OCI-LY3 (cell line): ENCODE results near the gene KREMEN1.

Experiments used
- H2AFZ ChIP-seq: fragments of 200-600, 300-600 bp; shearing (Covaris generic); 2 replicates; pipeline ENCODE4 v1.6.0; 2014; ENCODE audit warnings: antibody characterized with exemption, low read depth, low read length
- H3K27ac ChIP-seq: fragments of 200-600, 300-600 bp; sonication (generic); 2 replicates; pipeline ENCODE4 v1.5.1; 2014; ENCODE audit warnings: mild to moderate bottlenecking, low read length, moderate library complexity, mixed read lengths
- H3K27me3 ChIP-seq: fragments of 200-600, 300-600 bp; sonication (generic); 2 replicates; pipeline ENCODE4 v1.6.1; 2014; ENCODE audit warnings: low read depth, low read length, mixed read lengths
- H3K36me3 ChIP-seq: fragments of 200-600, 300-600 bp; sonication (generic); replicated peaks from 2 replicates; pipeline ENCODE3; 2014; ENCODE audit warnings: low read depth, low read length, mixed read lengths
- H3K4me1 ChIP-seq: fragments of 300-600, 200-600 bp; sonication (generic); 2 replicates; pipeline ENCODE4 v1.6.1; 2014; ENCODE audit warnings: low read length, mixed read lengths
- H3K4me2 ChIP-seq: fragments of 200-600, 300-600 bp; sonication (generic); 2 replicates; pipeline ENCODE4 v1.6.1; 2014; ENCODE audit warnings: low read length, mixed read lengths
- H3K4me3 ChIP-seq: fragments of 300-600, 200-600 bp; sonication (generic); 2 replicates; pipeline ENCODE4 v1.5.1; 2014; ENCODE audit warnings: antibody characterized with exemption, mild to moderate bottlenecking, low read length, moderate library complexity
- H3K79me2 ChIP-seq: fragments of 300-600, 200-600 bp; shearing (Covaris generic); 2 replicates; pipeline ENCODE4 v1.6.1; 2014; ENCODE audit warnings: mild to moderate bottlenecking, low read length, mixed read lengths
- H3K9ac ChIP-seq: fragments of 300-600, 200-600 bp; shearing (Covaris generic); 2 replicates; pipeline ENCODE4 v1.6.0; 2014; ENCODE audit warnings: mild to moderate bottlenecking, low read length, moderate library complexity
- H3K9me3 ChIP-seq: fragments of 200-600, 300-600 bp; shearing (Covaris generic); 2 replicates; pipeline ENCODE4 v1.6.1; 2014; ENCODE audit warnings: low read length, mixed read lengths; ENCODE audit not compliant: insufficient read depth
- H4K20me1 ChIP-seq: fragments of 200-600, 300-600 bp; sonication (generic); 2 replicates; pipeline ENCODE4 v1.6.1; 2016; ENCODE audit warnings: low read length, mixed read lengths; ENCODE audit not compliant: insufficient read depth
- EZH2phosphoT487 ChIP-seq: fragments of 200-600 bp; shearing (Covaris generic); IDR thresholded peaks from 2 replicates; pipeline ENCODE4 v1.6.1; 2018; ENCODE audit warnings: antibody characterized with exemption, mixed run types, low read depth
- TF ChIP-seq, protein P1 (sequence below): fragments of 200-600, 300-600 bp; sonication (generic); IDR thresholded peaks from 2 replicates; pipeline ENCODE4 v1.5.1; 2014; ENCODE audit warnings: antibody characterized with exemption, low read length, low read depth

KREMEN1 gene

GRCh38 chr22:29152954-29153719 is 80.3 kb downstream of the KREMEN1 start:
- Histone ChIP-seq H3K4me3 (no peak overlapping the region), H3K9me3 (no peaks in the 10 kb centered on the region), H4K20me1 (no peaks in the 10 kb centered on the region), H3K27ac (no peak overlapping the region), H3K27me3 (peaks cover 31% of the 10 kb centered on the region), H3K4me2 (no peak overlapping the region), H3K79me2 (no peaks in the 10 kb centered on the region), H3K9ac (no peak overlapping the region), H2AFZ (no peak overlapping the region), H3K36me3 (no peaks in the 10 kb centered on the region), H3K4me1 (peaks cover 9% of the 10 kb centered on the region)
- TF ChIP-seq, protein P1, sequence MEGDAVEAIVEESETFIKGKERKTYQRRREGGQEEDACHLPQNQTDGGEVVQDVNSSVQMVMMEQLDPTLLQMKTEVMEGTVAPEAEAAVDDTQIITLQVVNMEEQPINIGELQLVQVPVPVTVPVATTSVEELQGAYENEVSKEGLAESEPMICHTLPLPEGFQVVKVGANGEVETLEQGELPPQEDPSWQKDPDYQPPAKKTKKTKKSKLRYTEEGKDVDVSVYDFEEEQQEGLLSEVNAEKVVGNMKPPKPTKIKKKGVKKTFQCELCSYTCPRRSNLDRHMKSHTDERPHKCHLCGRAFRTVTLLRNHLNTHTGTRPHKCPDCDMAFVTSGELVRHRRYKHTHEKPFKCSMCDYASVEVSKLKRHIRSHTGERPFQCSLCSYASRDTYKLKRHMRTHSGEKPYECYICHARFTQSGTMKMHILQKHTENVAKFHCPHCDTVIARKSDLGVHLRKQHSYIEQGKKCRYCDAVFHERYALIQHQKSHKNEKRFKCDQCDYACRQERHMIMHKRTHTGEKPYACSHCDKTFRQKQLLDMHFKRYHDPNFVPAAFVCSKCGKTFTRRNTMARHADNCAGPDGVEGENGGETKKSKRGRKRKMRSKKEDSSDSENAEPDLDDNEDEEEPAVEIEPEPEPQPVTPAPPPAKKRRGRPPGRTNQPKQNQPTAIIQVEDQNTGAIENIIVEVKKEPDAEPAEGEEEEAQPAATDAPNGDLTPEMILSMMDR = no peak
- no peak for TF ChIP-seq EZH2phosphoT487

DNA sequence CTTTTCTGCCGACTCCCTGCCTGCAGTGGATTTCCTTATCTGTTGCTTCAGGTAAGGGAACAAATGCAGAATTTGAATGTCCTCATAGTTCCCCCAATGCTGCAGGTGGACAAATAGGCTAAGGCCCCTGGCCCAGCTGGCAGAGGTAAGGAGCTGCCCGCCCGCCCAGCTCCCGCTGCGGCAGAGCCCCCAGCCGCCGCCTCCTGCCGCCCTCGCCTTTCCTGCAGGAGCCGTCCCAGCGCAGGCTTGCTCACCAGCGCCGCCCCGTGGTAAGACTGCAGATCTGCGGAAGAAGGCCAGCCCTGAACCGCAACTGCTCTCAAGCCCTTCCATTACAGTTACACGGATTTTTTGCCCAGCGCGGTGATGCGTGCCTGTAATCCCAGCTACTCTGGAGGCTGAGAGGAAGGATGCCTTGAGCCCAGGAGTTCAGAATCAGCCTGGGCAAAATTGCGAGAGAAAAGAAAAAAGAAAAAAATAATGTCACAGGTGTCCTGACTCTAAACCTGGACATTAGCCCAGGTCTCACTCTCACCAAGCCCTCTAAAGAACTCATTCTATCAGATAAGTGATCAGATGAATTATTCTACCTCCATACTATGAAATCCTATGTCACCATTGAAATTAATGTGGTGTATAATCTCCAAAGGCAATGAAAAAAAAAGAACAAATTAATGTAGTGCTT is 81.7 kb downstream of the KREMEN1 start:
- Histone ChIP-seq H3K9me3 (no peaks in the 10 kb centered on the region), H3K4me1 (peaks cover 9% of the 10 kb centered on the region), H3K27ac (no peak overlapping the region), H4K20me1 (no peaks in the 10 kb centered on the region), H3K4me2 (peak overlapping the region; percentile 61), H3K4me3 (peak overlapping the region; percentile 31), H2AFZ (no peak overlapping the region), H3K36me3 (no peaks in the 10 kb centered on the region), H3K27me3 (peaks cover 30% of the 10 kb centered on the region), H3K79me2 (no peaks in the 10 kb centered on the region), H3K9ac (no peak overlapping the region)
- TF ChIP-seq, protein P1 = peak; percentile 93
- no peak for TF ChIP-seq EZH2phosphoT487

- Histone ChIP-seq H3K9ac (no peak overlapping the region), H3K36me3 (no peaks in the 10 kb centered on the region), H3K4me1 (peaks cover 9% of the 10 kb centered on the region), H4K20me1 (no peaks in the 10 kb centered on the region), H3K4me3 (no peak overlapping the region), H3K4me2 (no peak overlapping the region), H3K27me3 (peaks cover 33% of the 10 kb centered on the region), H3K9me3 (no peaks in the 10 kb centered on the region), H3K79me2 (no peaks in the 10 kb centered on the region), H2AFZ (no peak overlapping the region), H3K27ac (no peak overlapping the region)
- no peak for TF ChIP-seq EZH2phosphoT487
- TF ChIP-seq, protein P1 = no peak
Observed at GRCh38 chr22:29155966-29156365, 83.1 kb downstream of the KREMEN1 start.

DNA sequence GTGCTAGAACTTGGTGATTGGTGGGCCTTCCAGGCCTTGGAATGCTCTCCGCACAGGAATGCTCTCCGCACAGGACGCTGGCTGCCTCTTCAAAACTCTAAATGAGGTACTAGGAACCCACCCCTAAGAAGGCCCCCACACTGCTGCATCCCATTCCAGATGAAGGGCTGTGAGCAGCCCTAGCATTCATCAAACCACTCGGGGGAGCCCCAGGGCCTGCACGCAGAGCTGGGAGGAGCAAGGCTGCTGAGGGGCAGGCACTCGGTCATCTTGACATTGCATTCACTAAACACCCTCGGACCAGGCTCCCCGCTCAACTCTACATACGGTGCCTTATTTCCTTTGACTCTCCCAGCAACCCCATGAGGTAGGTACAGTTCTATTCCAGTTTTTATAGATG is 83.7 kb downstream of the KREMEN1 start:
- Histone ChIP-seq H3K4me2 (no peak overlapping the region), H3K79me2 (no peaks in the 10 kb centered on the region), H3K4me1 (peaks cover 9% of the 10 kb centered on the region), H3K4me3 (no peak overlapping the region), H4K20me1 (no peaks in the 10 kb centered on the region), H3K27me3 (peaks cover 34% of the 10 kb centered on the region), H3K9me3 (no peaks in the 10 kb centered on the region), H3K36me3 (no peaks in the 10 kb centered on the region), H2AFZ (no peak overlapping the region), H3K9ac (no peak overlapping the region), H3K27ac (no peak overlapping the region)
- no peak for TF ChIP-seq EZH2phosphoT487
- TF ChIP-seq, protein P1 = peak; percentile 15; the same call in 1 of the 2 replicates
